Liver (tissue), 9 donors: Measurements from ENCODE around the gene CEACAM18. TPM values are rescaled to one million over a fixed set of nuclear protein-coding genes. Genes with fewer than 3 reads are reported as not detected.
"Not testable (repeated sequence)": the region's sequence is repeated elsewhere in the genome, so short reads cannot be mapped to it uniquely, and the experiment has no call there.

ENCODE experiments used
- DNase-seq: peaks from one replicate; pipeline ENCODE4 v3.0.0-alpha.2; 2017; ENCODE audit warnings: low spot score
- H3K27ac ChIP-seq, 2 donors: one replicate each; pipeline ENCODE4 v1.7.0; 2013; ENCODE audit warnings: inconsistent platforms in 2 of 2, low read length in 2 of 2, control low read depth in 1 of 2, low read depth in 1 of 2, mild to moderate bottlenecking in 1 of 2
- H3K27me3 ChIP-seq, 4 donors: one replicate each; pipeline versions ENCODE4 v1.6.1 to v1.7.0; 2013; ENCODE audit warnings: low read length in 3 of 4, inconsistent platforms in 1 of 4, mild to moderate bottlenecking in 1 of 4, moderate library complexity in 1 of 4; ENCODE audit not compliant: control insufficient read depth in 4 of 4, insufficient read depth in 4 of 4
- H3K36me3 ChIP-seq, 4 donors: one replicate each; pipeline versions ENCODE4 v1.6.1 to v1.7.0; 2013; ENCODE audit warnings: low read length in 3 of 4, mild to moderate bottlenecking in 3 of 4, low read depth in 1 of 4, moderate library complexity in 1 of 4; ENCODE audit not compliant: control insufficient read depth in 4 of 4, insufficient read depth in 3 of 4
- H3K4me1 ChIP-seq, 4 donors: one replicate each; pipeline versions ENCODE4 v1.6.1 to v1.7.0; 2013; ENCODE audit warnings: low read length in 3 of 4, mild to moderate bottlenecking in 3 of 4, moderate library complexity in 1 of 4; ENCODE audit not compliant: control insufficient read depth in 4 of 4, insufficient read depth in 4 of 4
- H3K4me3 ChIP-seq, 3 donors: one replicate each; pipeline versions ENCODE4 v1.6.1 to v1.7.0; 2013; ENCODE audit warnings: low read length in 3 of 3, control low read depth in 1 of 3, low read depth in 1 of 3, mild to moderate bottlenecking in 1 of 3
- H3K9ac ChIP-seq, 2 donors: one replicate each; pipeline ENCODE4 v1.7.0; 2013; ENCODE audit warnings: low read length in 2 of 2, mild to moderate bottlenecking in 2 of 2, moderate library complexity in 2 of 2, control low read depth in 1 of 2, low read depth in 1 of 2
- H3K9me3 ChIP-seq, 4 donors: one replicate each; pipeline versions ENCODE4 v1.6.1 to v1.7.0; 2013; ENCODE audit warnings: low read length in 3 of 4; ENCODE audit not compliant: control insufficient read depth in 4 of 4
- EGR1 ChIP-seq, 2 donors: IDR thresholded peaks; 2 replicates each; pipeline ENCODE4 v1.6.1; 2016 to 2018; ENCODE audit warnings: antibody characterized with exemption in 2 of 2, low read depth in 2 of 2
- FOXA1 ChIP-seq: IDR thresholded peaks from 2 replicates; pipeline ENCODE4 v1.6.1; 2016; ENCODE audit warnings: antibody characterized with exemption
- GABPA ChIP-seq, 2 donors: IDR thresholded peaks in 1 of 2; conservative IDR thresholded peaks in 1 of 2; 2 replicates each; pipeline ENCODE4 v1.6.1; 2016; ENCODE audit warnings: antibody characterized with exemption in 2 of 2, mild to moderate bottlenecking in 1 of 2, moderate library complexity in 1 of 2
- HNF4G ChIP-seq: IDR thresholded peaks from 2 replicates; pipeline ENCODE4 v1.6.1; 2016; ENCODE audit warnings: antibody characterized with exemption
- JUND ChIP-seq, 2 donors: IDR thresholded peaks; 2 replicates each; pipeline ENCODE4 v1.6.1; 2016; ENCODE audit warnings: antibody characterized with exemption in 2 of 2
- NR2F2 ChIP-seq: IDR thresholded peaks from 2 replicates; pipeline ENCODE4 v1.6.1; 2016; ENCODE audit warnings: antibody characterized with exemption
- RAD21 ChIP-seq, 2 donors: IDR thresholded peaks; 2 replicates each; pipeline ENCODE4 v1.6.1; 2016; ENCODE audit warnings: antibody characterized with exemption in 2 of 2, mild to moderate bottlenecking in 2 of 2
- RXRA ChIP-seq, 2 donors: IDR thresholded peaks; 2 replicates each; pipeline ENCODE4 v1.6.1; 2017 to 2018; ENCODE audit warnings: antibody characterized with exemption in 2 of 2, mild to moderate bottlenecking in 1 of 2
- SP1 ChIP-seq: IDR thresholded peaks from 2 replicates; pipeline ENCODE4 v1.6.1; 2018; ENCODE audit warnings: antibody characterized with exemption, mild to moderate bottlenecking
- TAF1 ChIP-seq: conservative IDR thresholded peaks from 2 replicates; pipeline ENCODE4 v1.6.1; 2016; ENCODE audit warnings: antibody characterized with exemption, mild to moderate bottlenecking
- WGBS: extraction: QIAGEN DNeasy Blood & Tissue Kit; methylation state at CpG from one replicate; pipeline ENCODE4 v1.1.7; 2013; 5-methylcytosine and 5-hydroxymethylcytosine counted together
- polyA plus RNA-seq, 2 donors: library from polyadenylated mRNA; stranded (reverse) in 1 of 2; unstranded in 1 of 2; fragments of 200-250 nt in 1 of 2; fragments of >200 nt in 1 of 2; fragmentation: Nextera tagmentation in 1 of 2; extraction: Ambion mirVana in 1 of 2; gene quantifications; one replicate each; pipeline versions ENCODE4 v1.2.1 to v1.2.3, GENCODE V29; 2013 to 2015
- total RNA-seq, 2 donors: library from RNA; depleted of rRNA; stranded (reverse); fragments of >200 nt; gene quantifications; one replicate each; pipeline ENCODE4 v1.2.3, GENCODE V29; 2014
- TF ChIP-seq, protein P1 (sequence below): IDR thresholded peaks from 2 replicates; pipeline ENCODE4 v1.6.1; 2016; ENCODE audit warnings: antibody characterized with exemption
- TF ChIP-seq, protein P2 (sequence below): IDR thresholded peaks from 2 replicates; pipeline ENCODE4 v1.6.1; 2016; ENCODE audit warnings: antibody characterized with exemption
- TF ChIP-seq, protein P3 (sequence below): IDR thresholded peaks from 2 replicates; pipeline ENCODE4 v1.6.1; 2016; ENCODE audit warnings: antibody characterized with exemption, mild to moderate bottlenecking
- TF ChIP-seq, protein P4 (sequence below): fragments of 150-350 bp; IDR thresholded peaks from 2 replicates; pipeline ENCODE4 v1.5.1; 2017; ENCODE audit warnings: improper control_type of control experiment, low read depth, low read length; ENCODE audit not compliant: missing input control
- TF ChIP-seq, protein P5 (sequence below): IDR thresholded peaks from 2 replicates; pipeline ENCODE4 v1.6.1; 2016; ENCODE audit warnings: antibody characterized with exemption
- donor health status: healthy.
- donor health status: healthy.
- donor health status: healthy.
- donor health status: healthy.
- donor health status: healthy.

The CEACAM18 gene
- total and polyA plus RNA-seq, 4 donors, result not detected

DNA sequence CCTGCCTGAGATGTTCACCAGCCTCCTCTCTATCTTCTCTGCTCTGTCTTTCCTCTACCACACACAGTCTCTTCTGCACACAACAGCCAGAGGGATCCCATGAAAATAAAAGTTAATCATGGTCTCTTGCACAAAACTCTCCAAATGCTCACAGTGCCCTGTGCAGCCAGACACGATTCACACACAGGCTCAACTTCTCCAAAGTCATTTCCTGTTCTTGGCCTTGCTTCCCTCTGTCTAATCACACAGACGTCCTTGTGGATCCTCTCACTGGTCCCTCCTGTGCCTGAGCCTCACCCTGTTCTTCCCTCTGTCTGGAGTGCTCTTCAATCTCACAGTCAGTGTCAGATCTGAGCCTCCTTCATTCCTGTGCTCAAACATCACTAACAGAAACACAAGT is 15.4 kb downstream of the CEACAM18 start:
- Histone ChIP-seq H3K27me3 (peaks cover 0 to 4% (median 2%) of the 10 kb centered on the region in 4 donors), H3K9ac (no peak overlapping the region), H3K4me3 (no peak overlapping the region), H3K27ac (no peak overlapping the region), H3K4me1 (no peaks in the 10 kb centered on the region), H3K36me3 (no peaks in the 10 kb centered on the region), H3K9me3 (no peaks in the 10 kb centered on the region)
- DNase-seq, result no peak
- TF ChIP-seq RXRA (IDR thresholded peaks at IDR 0.05) (no peak), JUND (IDR thresholded peaks at IDR 0.05) (no peak), HNF4G (no peak), FOXA1 (no peak), EGR1 (IDR thresholded peaks at IDR 0.05; ENCODE audit: low read depth in 2 of 2) (no peak), RAD21 (IDR thresholded peaks at IDR 0.05) (no peak), NR2F2 (no peak), SP1 (no peak), TAF1 (no peak), GABPA (IDR thresholded peaks at IDR 0.05 in 1 of 2, conservative IDR thresholded peaks at IDR 0.05 in 1 of 2) (no peak)
- TF ChIP-seq, protein P1, sequence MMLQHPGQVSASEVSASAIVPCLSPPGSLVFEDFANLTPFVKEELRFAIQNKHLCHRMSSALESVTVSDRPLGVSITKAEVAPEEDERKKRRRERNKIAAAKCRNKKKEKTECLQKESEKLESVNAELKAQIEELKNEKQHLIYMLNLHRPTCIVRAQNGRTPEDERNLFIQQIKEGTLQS, result no peak
- TF ChIP-seq, protein P2, sequence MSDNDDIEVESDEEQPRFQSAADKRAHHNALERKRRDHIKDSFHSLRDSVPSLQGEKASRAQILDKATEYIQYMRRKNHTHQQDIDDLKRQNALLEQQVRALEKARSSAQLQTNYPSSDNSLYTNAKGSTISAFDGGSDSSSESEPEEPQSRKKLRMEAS, result no peak
- TF ChIP-seq, protein P3, sequence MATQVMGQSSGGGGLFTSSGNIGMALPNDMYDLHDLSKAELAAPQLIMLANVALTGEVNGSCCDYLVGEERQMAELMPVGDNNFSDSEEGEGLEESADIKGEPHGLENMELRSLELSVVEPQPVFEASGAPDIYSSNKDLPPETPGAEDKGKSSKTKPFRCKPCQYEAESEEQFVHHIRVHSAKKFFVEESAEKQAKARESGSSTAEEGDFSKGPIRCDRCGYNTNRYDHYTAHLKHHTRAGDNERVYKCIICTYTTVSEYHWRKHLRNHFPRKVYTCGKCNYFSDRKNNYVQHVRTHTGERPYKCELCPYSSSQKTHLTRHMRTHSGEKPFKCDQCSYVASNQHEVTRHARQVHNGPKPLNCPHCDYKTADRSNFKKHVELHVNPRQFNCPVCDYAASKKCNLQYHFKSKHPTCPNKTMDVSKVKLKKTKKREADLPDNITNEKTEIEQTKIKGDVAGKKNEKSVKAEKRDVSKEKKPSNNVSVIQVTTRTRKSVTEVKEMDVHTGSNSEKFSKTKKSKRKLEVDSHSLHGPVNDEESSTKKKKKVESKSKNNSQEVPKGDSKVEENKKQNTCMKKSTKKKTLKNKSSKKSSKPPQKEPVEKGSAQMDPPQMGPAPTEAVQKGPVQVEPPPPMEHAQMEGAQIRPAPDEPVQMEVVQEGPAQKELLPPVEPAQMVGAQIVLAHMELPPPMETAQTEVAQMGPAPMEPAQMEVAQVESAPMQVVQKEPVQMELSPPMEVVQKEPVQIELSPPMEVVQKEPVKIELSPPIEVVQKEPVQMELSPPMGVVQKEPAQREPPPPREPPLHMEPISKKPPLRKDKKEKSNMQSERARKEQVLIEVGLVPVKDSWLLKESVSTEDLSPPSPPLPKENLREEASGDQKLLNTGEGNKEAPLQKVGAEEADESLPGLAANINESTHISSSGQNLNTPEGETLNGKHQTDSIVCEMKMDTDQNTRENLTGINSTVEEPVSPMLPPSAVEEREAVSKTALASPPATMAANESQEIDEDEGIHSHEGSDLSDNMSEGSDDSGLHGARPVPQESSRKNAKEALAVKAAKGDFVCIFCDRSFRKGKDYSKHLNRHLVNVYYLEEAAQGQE, result no peak
- TF ChIP-seq, protein P4, sequence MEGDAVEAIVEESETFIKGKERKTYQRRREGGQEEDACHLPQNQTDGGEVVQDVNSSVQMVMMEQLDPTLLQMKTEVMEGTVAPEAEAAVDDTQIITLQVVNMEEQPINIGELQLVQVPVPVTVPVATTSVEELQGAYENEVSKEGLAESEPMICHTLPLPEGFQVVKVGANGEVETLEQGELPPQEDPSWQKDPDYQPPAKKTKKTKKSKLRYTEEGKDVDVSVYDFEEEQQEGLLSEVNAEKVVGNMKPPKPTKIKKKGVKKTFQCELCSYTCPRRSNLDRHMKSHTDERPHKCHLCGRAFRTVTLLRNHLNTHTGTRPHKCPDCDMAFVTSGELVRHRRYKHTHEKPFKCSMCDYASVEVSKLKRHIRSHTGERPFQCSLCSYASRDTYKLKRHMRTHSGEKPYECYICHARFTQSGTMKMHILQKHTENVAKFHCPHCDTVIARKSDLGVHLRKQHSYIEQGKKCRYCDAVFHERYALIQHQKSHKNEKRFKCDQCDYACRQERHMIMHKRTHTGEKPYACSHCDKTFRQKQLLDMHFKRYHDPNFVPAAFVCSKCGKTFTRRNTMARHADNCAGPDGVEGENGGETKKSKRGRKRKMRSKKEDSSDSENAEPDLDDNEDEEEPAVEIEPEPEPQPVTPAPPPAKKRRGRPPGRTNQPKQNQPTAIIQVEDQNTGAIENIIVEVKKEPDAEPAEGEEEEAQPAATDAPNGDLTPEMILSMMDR, result no peak
- TF ChIP-seq, protein P5, sequence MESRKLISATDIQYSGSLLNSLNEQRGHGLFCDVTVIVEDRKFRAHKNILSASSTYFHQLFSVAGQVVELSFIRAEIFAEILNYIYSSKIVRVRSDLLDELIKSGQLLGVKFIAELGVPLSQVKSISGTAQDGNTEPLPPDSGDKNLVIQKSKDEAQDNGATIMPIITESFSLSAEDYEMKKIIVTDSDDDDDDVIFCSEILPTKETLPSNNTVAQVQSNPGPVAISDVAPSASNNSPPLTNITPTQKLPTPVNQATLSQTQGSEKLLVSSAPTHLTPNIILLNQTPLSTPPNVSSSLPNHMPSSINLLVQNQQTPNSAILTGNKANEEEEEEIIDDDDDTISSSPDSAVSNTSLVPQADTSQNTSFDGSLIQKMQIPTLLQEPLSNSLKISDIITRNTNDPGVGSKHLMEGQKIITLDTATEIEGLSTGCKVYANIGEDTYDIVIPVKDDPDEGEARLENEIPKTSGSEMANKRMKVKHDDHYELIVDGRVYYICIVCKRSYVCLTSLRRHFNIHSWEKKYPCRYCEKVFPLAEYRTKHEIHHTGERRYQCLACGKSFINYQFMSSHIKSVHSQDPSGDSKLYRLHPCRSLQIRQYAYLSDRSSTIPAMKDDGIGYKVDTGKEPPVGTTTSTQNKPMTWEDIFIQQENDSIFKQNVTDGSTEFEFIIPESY, result no peak
- WGBS, result 20% methylated on average over 2 of the region's 2 CpGs

DNA sequence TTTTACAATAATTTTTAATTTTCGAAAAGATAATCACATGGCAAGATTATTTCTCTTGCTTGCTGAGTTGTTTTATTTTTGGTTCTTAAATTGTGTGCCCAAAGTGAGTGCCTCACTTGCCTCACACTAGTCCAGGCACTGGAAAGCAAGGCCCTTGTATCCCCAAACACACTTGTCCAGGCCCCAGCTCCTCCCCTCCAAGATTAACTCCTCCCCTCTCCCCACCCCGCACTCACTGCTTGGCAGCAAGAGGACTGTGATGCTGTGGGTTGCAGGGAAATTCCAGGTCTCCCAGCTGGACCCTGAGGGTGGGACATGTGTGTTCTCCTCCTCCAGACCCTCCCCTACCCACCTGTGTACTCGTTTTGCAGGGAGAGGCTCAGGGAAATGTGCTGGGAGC is 19.3 kb downstream of the CEACAM18 start:
- 42% methylated on average over 3 of the region's 3 CpGs for WGBS
- TF ChIP-seq NR2F2 (no peak), TAF1 (no peak)
- TF ChIP-seq, protein P2, result no peak

DNA sequence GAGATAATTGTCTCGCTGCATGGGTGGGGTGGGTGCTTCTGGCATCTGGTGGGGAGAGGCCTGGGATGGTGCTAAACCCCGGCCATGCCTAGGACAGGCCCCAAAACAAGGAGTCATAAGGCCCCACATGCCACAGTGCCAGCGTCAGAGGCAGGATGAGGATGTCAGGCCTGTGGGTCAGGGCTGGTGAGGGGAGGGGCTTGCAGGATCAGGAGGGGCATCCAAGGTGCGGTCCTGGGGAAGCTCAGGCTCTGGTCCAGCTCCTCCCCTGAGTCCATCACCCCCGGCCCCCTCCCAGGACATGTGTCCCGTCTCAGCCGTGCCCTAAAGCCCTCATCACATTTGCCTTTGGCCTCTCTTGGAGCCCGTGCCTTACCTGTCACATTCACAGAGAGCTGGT is 22.6 kb downstream of the CEACAM18 start:
- not testable (repeated sequence) for H3K9ac ChIP-seq, DNase-seq, H3K27ac ChIP-seq, H3K27me3 ChIP-seq, H3K36me3 ChIP-seq, H3K9me3 ChIP-seq, H3K4me3 ChIP-seq, H3K4me1 ChIP-seq
- 53% methylated on average over 8 of the region's 8 CpGs for WGBS

More for the DNA sequence above, 19.3 kb downstream of the CEACAM18 start:
- H3K27me3 ChIP-seq, result peaks cover 0 to 5% (median under 1%) of the 10 kb centered on the region in 4 donors
- H3K4me3 ChIP-seq, result no peak overlapping the region
- H3K9me3 ChIP-seq, result no peaks in the 10 kb centered on the region
- no peaks in the 10 kb centered on the region for H3K4me1 ChIP-seq
- no peak overlapping the region for H3K9ac ChIP-seq
- DNase-seq, result no peak
- no peaks in the 10 kb centered on the region for H3K36me3 ChIP-seq
- H3K27ac ChIP-seq, result no peak overlapping the region
